Measurements from ENCODE around the gene CCDC40. TPM values are rescaled to one million over a fixed set of nuclear protein-coding genes. Genes with fewer than 3 reads are reported as not detected.

Gene CCDC40
- total and polyA plus RNA-seq, 2 donors (not counting 1 experiment from before 2014, with no cell fraction given) = 0.63 to 3.2 TPM

DNA sequence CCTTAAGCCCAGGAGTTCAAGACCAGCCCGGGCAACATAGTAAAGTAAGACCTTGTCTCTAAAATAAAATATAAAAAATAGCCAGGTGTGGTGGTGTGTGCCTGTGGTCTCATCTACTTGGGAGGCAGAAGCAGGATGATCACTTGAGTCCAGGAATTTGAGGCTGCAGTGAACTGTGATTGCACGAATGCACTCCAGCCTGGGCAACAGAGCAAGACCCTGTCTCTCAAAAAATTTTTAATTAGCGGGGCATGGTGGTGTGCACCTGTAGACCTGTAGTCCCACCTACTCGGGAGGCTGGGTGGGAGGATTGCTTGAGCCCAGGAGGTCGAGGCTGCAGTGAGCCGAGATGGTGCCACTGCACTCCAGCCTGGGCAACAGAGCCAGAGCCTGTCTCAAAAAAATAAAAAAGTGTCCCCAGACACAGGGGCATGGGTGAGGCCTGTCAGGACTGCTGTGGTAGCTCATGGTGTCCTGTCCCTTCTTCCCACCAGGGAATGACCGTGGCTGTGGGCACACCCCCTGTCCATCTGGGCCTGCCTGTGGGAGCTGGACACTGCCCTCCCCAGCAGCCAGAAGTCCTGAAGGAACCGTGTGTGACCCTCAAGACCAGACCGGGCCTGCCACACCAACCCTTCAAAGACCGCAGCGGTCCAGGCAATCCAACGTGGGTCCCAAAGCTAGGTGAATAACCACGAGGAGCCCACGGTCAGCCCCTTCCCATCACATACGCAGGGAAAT is 34.1 kb downstream of the CCDC40 start:
- Histone ChIP-seq H3K27me3 (replicated peaks in 1 of 4; ENCODE audit: control extremely low read depth in 1 of 4, control insufficient read depth in 3 of 4, insufficient read depth in 4 of 4, low read length in 3 of 4) (no peaks in the 10 kb centered on the region), H3K27ac (ENCODE audit: low read length in 2 of 2) (no peak overlapping the region), H3K9ac (ENCODE audit: low read length) (no peak overlapping the region), H3K9me3 (ENCODE audit: control extremely low read depth in 1 of 3, control insufficient read depth in 2 of 3, insufficient read depth in 1 of 3, low read length in 2 of 3) (peaks cover 0 to 3% (median 0%) of the 10 kb centered on the region in 3 donors), H2AFZ (ENCODE audit: insufficient read depth, low read depth, low read length, poor library complexity, severe bottlenecking) (no peak overlapping the region), H3K4me2 (replicated peaks; ENCODE audit: low read depth, low read length, poor library complexity, severe bottlenecking) (no peak overlapping the region), H3K4me3 (ENCODE audit: control extremely low read depth in 1 of 5, extremely low read depth in 1 of 5, insufficient read depth in 1 of 5, low read depth in 2 of 5, low read length in 4 of 5) (no peak overlapping the region), H4K20me1 (ENCODE audit: control insufficient read depth, insufficient read depth, low read length, poor library complexity, severe bottlenecking) (no peaks in the 10 kb centered on the region), H3K79me2 (ENCODE audit: control insufficient read depth, insufficient read depth, low read length) (no peaks in the 10 kb centered on the region), H3K4me1 (ENCODE audit: control insufficient read depth in 2 of 2, insufficient read depth in 2 of 2, low read length in 2 of 2) (no peaks in the 10 kb centered on the region), H3K36me3 (replicated peaks in 1 of 2; ENCODE audit: control extremely low read depth in 1 of 2, control insufficient read depth in 1 of 2, extremely low read depth in 1 of 2, insufficient read depth in 2 of 2, low read length in 1 of 2) (no peaks in the 10 kb centered on the region)
- TF ChIP-seq, protein P1, sequence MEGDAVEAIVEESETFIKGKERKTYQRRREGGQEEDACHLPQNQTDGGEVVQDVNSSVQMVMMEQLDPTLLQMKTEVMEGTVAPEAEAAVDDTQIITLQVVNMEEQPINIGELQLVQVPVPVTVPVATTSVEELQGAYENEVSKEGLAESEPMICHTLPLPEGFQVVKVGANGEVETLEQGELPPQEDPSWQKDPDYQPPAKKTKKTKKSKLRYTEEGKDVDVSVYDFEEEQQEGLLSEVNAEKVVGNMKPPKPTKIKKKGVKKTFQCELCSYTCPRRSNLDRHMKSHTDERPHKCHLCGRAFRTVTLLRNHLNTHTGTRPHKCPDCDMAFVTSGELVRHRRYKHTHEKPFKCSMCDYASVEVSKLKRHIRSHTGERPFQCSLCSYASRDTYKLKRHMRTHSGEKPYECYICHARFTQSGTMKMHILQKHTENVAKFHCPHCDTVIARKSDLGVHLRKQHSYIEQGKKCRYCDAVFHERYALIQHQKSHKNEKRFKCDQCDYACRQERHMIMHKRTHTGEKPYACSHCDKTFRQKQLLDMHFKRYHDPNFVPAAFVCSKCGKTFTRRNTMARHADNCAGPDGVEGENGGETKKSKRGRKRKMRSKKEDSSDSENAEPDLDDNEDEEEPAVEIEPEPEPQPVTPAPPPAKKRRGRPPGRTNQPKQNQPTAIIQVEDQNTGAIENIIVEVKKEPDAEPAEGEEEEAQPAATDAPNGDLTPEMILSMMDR (IDR thresholded peaks at IDR 0.05) = no peak
- no peak for TF ChIP-seq EZH2 (IDR thresholded peaks at IDR 0.05; ENCODE audit: borderline replicate concordance, insufficient read depth, low read depth, low read length, poor library complexity, severe bottlenecking)
- intact Hi-C loops (cut with micrococcal nuclease) = no loop called here
- Mint-ChIP-seq H3K27ac (no peak overlapping the region), H3K4me1 (no peaks in the 10 kb centered on the region), H3K27me3 (peaks cover 24% of the 10 kb centered on the region), H3K9me3 (ENCODE audit: insufficient read depth) (no peaks in the 10 kb centered on the region), H3K4me3 (no peak overlapping the region)
- WGBS (ENCODE audit: insufficient coverage) = 88% methylated on average over 14 of the region's 15 CpGs
- ChIA-PET POLR2A (no interaction called here), CTCF (interaction anchor here (0.9 kb wide), 1 partner anchor 125 kb away, joined by 3 read pairs; no protein-coding TSS in a partner anchor)
- DNase-seq (no peak), ATAC-seq (ENCODE audit: low read depth) (no peak)

GRCh38 chr17:80071116-80071841 is 34.8 kb downstream of the CCDC40 start:
- Histone ChIP-seq H3K27me3 (replicated peaks in 1 of 4; ENCODE audit: control extremely low read depth in 1 of 4, control insufficient read depth in 3 of 4, insufficient read depth in 4 of 4, low read length in 3 of 4) (no peaks in the 10 kb centered on the region), H3K4me2 (replicated peaks; ENCODE audit: low read depth, low read length, poor library complexity, severe bottlenecking) (no peak overlapping the region), H4K20me1 (ENCODE audit: control insufficient read depth, insufficient read depth, low read length, poor library complexity, severe bottlenecking) (no peaks in the 10 kb centered on the region), H3K36me3 (replicated peaks in 1 of 2; ENCODE audit: control extremely low read depth in 1 of 2, control insufficient read depth in 1 of 2, extremely low read depth in 1 of 2, insufficient read depth in 2 of 2, low read length in 1 of 2) (no peaks in the 10 kb centered on the region), H3K4me1 (ENCODE audit: control insufficient read depth in 2 of 2, insufficient read depth in 2 of 2, low read length in 2 of 2) (no peaks in the 10 kb centered on the region), H3K9me3 (ENCODE audit: control extremely low read depth in 1 of 3, control insufficient read depth in 2 of 3, insufficient read depth in 1 of 3, low read length in 2 of 3) (no peaks in the 10 kb centered on the region), H2AFZ (ENCODE audit: insufficient read depth, low read depth, low read length, poor library complexity, severe bottlenecking) (no peak overlapping the region), H3K9ac (ENCODE audit: low read length) (no peak overlapping the region), H3K79me2 (ENCODE audit: control insufficient read depth, insufficient read depth, low read length) (no peaks in the 10 kb centered on the region), H3K4me3 (ENCODE audit: control extremely low read depth in 1 of 5, extremely low read depth in 1 of 5, insufficient read depth in 1 of 5, low read depth in 2 of 5, low read length in 4 of 5) (no peak overlapping the region), H3K27ac (ENCODE audit: low read length in 2 of 2) (no peak overlapping the region)
- DNase-seq = no peak
- intact Hi-C loops (cut with micrococcal nuclease) = no loop called here
- peaks cover 28% of the 10 kb centered on the region for H3K27me3 Mint-ChIP-seq
- ChIA-PET POLR2A (no interaction called here), CTCF (no interaction called here)
- ATAC-seq (ENCODE audit: low read depth) = no peak
- TF ChIP-seq, protein P1 (IDR thresholded peaks at IDR 0.05) = no peak
- no peak for TF ChIP-seq EZH2 (IDR thresholded peaks at IDR 0.05; ENCODE audit: borderline replicate concordance, insufficient read depth, low read depth, low read length, poor library complexity, severe bottlenecking)
- H3K4me1 Mint-ChIP-seq = no peaks in the 10 kb centered on the region
- 69% methylated on average over 16 of the region's 20 CpGs for WGBS (ENCODE audit: insufficient coverage)
- no peak overlapping the region for H3K27ac Mint-ChIP-seq
- H3K4me3 Mint-ChIP-seq = no peak overlapping the region
- no peaks in the 10 kb centered on the region for H3K9me3 Mint-ChIP-seq (ENCODE audit: insufficient read depth)

Measured in B cell (primary cell).